Ishikawa (cell line): Measurements from ENCODE around the gene SLC16A13.

ENCODE experiments used
- CEBPB ChIP-seq: IDR thresholded peaks from 2 replicates; pipeline ENCODE4 v1.6.1; 2012
- CREB1 ChIP-seq: IDR thresholded peaks from 2 replicates; pipeline ENCODE4 v1.6.1; 2012; ENCODE audit warnings: low read depth
- EGR1 ChIP-seq: IDR thresholded peaks from 2 replicates; pipeline ENCODE4 v1.6.1; 2012
- EP300 ChIP-seq: IDR thresholded peaks from 2 replicates; pipeline ENCODE4 v1.6.1; 2012; ENCODE audit warnings: borderline replicate concordance
- FOXM1 ChIP-seq: IDR thresholded peaks from 2 replicates; pipeline ENCODE4 v1.6.1; 2012; ENCODE audit warnings: low read depth, borderline replicate concordance
- MAX ChIP-seq: IDR thresholded peaks from 2 replicates; pipeline ENCODE4 v1.6.1; 2012
- NFIC ChIP-seq: IDR thresholded peaks from 2 replicates; pipeline ENCODE4 v1.6.1; 2012
- RAD21 ChIP-seq: IDR thresholded peaks from 2 replicates; pipeline ENCODE4 v1.6.1; 2012; ENCODE audit warnings: low read depth
- REST ChIP-seq: IDR thresholded peaks from 2 replicates; pipeline ENCODE4 v1.6.1; 2012; ENCODE audit warnings: low read depth, mild to moderate bottlenecking
- TAF1 ChIP-seq: IDR thresholded peaks from 2 replicates; pipeline ENCODE4 v1.6.1; 2012; ENCODE audit warnings: low read depth, mild to moderate bottlenecking
- TCF12 ChIP-seq: IDR thresholded peaks from 2 replicates; pipeline ENCODE4 v1.6.1; 2012; ENCODE audit warnings: low read depth
- TEAD4 ChIP-seq: IDR thresholded peaks from 2 replicates; pipeline ENCODE4 v1.6.1; 2012
- USF1 ChIP-seq: IDR thresholded peaks from 2 replicates; pipeline ENCODE4 v1.6.1; 2012
- YY1 ChIP-seq: IDR thresholded peaks from 2 replicates; pipeline ENCODE4 v1.6.1; 2012; ENCODE audit warnings: low read depth
- ZBTB7A ChIP-seq: IDR thresholded peaks from 2 replicates; pipeline ENCODE4 v1.6.1; 2012; ENCODE audit warnings: low read depth

The SLC16A13 gene

GRCh38 chr17:6994666-6995256, 41.1 kb upstream of the SLC16A13 start:
- TF ChIP-seq CEBPB (no peak), RAD21 (no peak), MAX (no peak)

GRCh38 chr17:6995500-6996255, 40.1 kb upstream of the SLC16A13 start, which contains the start of gene ALOX12:
Gene ALOX12, plus strand, starts transcription at chr17:6996049. Its CDS starts 69 bp downstream, at chr17:6996118.
- TF ChIP-seq RAD21, result no peak
- TF ChIP-seq NFIC, result no peak

- TF ChIP-seq NFIC, result no peak
- TF ChIP-seq TEAD4, result no peak
- no peak for TF ChIP-seq MAX
- no peak for TF ChIP-seq TCF12
- TF ChIP-seq REST, result no peak
- TF ChIP-seq TAF1, result no peak
- no peak for TF ChIP-seq CREB1
- no peak for TF ChIP-seq FOXM1
- TF ChIP-seq USF1, result no peak
- no peak for TF ChIP-seq EP300
- TF ChIP-seq YY1, result no peak
- TF ChIP-seq RAD21, result no peak
- no peak for TF ChIP-seq EGR1
- no peak for TF ChIP-seq CEBPB
- no peak for TF ChIP-seq ZBTB7A
These were observed 39.4 kb upstream of the SLC16A13 start for GRCh38 chr17:6996256-6997011.

GRCh38 chr17:6997171-6997570, 38.6 kb upstream of the SLC16A13 start:
- no peak for TF ChIP-seq TCF12
- no peak for TF ChIP-seq RAD21
- TF ChIP-seq CREB1, result no peak
- TF ChIP-seq TAF1, result no peak
- TF ChIP-seq REST, result no peak

GRCh38 chr17:6998855-6999508, 36.8 kb upstream of the SLC16A13 start:
- no peak for TF ChIP-seq MAX
- no peak for TF ChIP-seq CEBPB
- TF ChIP-seq CREB1, result no peak
- no peak for TF ChIP-seq USF1
- TF ChIP-seq EP300, result no peak
- TF ChIP-seq ZBTB7A, result no peak
- no peak for TF ChIP-seq TAF1
